ENCODE results near the gene TMEM176B. TPM values are rescaled to one million over a fixed set of nuclear protein-coding genes. Genes with fewer than 3 reads are reported as not detected.
A peak's percentile ranks its signal among the peaks of the same experiment; 100 is the strongest.

The TMEM176B gene
- polyA plus RNA-seq, 3 donors, result 30.6 to 1,279 (median 415) TPM

- Histone ChIP-seq H3K4me1 (ENCODE audit: control insufficient read depth in 1 of 2, insufficient read depth in 2 of 2, low read length in 2 of 2) (peaks cover 4 to 8% of the 10 kb centered on the region in 2 donors), H3K4me3 (replicated peaks in 1 of 3; ENCODE audit: low read depth in 2 of 3, low read length in 3 of 3) (no peak overlapping the region), H3K9ac (ENCODE audit: insufficient read depth, low read length, poor library complexity, severe bottlenecking) (no peak overlapping the region), H3K27ac (ENCODE audit: low read depth in 1 of 2, low read length in 2 of 2) (no peak overlapping the region), H4K20me1 (ENCODE audit: insufficient read depth, low read length) (no peaks in the 10 kb centered on the region), H3K27me3 (ENCODE audit: control insufficient read depth in 2 of 2, insufficient read depth in 2 of 2, low read length in 2 of 2) (no peaks in the 10 kb centered on the region), H3K79me2 (ENCODE audit: insufficient read depth, low read length) (no peaks in the 10 kb centered on the region), H2AFZ (ENCODE audit: insufficient read depth, low read depth, low read length, poor library complexity, severe bottlenecking) (no peak overlapping the region), H3K36me3 (replicated peaks in 1 of 2; ENCODE audit: control insufficient read depth in 1 of 2, insufficient read depth in 2 of 2, low read length in 2 of 2) (no peaks in the 10 kb centered on the region), H3K4me2 (replicated peaks; ENCODE audit: extremely low read depth, low read length, poor library complexity, severe bottlenecking) (no peak overlapping the region), H3K9me3 (replicated peaks in 1 of 2; ENCODE audit: control insufficient read depth in 1 of 2, insufficient read depth in 1 of 2, low read length in 2 of 2) (peaks cover 0 to 7% of the 10 kb centered on the region in 2 donors)
- intact Hi-C loops (cut with micrococcal nuclease), result no loop called here
- no peak overlapping the region for H3K4me3 Mint-ChIP-seq
- H3K36me3 Mint-ChIP-seq, result no peaks in the 10 kb centered on the region
- no peak for DNase-seq
- TF ChIP-seq CTCF (IDR thresholded peaks at IDR 0.05), result no peak
- peaks cover 0 to 6% (median 4%) of the 10 kb centered on the region in 7 donors for H3K9me3 Mint-ChIP-seq
- peak overlapping the region in 4 of 7 donors; percentile 19 to 58 (median 40) for H3K27ac Mint-ChIP-seq
- WGBS (ENCODE audit: insufficient coverage), result 30% methylated on average over 3 of the region's 4 CpGs
- peaks cover 0 to 6% (median 5%) of the 10 kb centered on the region in 3 donors for H3K27me3 Mint-ChIP-seq (ENCODE audit: low read depth in 3 of 3)
- peaks cover 12% of the 10 kb centered on the region for H3K4me1 Mint-ChIP-seq
Measured at GRCh38 chr7:150845421-150845861, 45.3 kb upstream of the TMEM176B start.

GRCh38 chr7:150842716-150843115 is 42.6 kb upstream of the TMEM176B start:
- H3K4me1 Mint-ChIP-seq, result peaks cover 12% of the 10 kb centered on the region
- Histone ChIP-seq H3K79me2 (ENCODE audit: insufficient read depth, low read length) (no peaks in the 10 kb centered on the region), H4K20me1 (ENCODE audit: insufficient read depth, low read length) (no peaks in the 10 kb centered on the region), H3K4me1 (ENCODE audit: control insufficient read depth in 1 of 2, insufficient read depth in 2 of 2, low read length in 2 of 2) (peaks cover 4 to 8% of the 10 kb centered on the region in 2 donors), H3K36me3 (replicated peaks in 1 of 2; ENCODE audit: control insufficient read depth in 1 of 2, insufficient read depth in 2 of 2, low read length in 2 of 2) (no peaks in the 10 kb centered on the region), H3K27me3 (ENCODE audit: control insufficient read depth in 2 of 2, insufficient read depth in 2 of 2, low read length in 2 of 2) (no peaks in the 10 kb centered on the region), H3K9ac (ENCODE audit: insufficient read depth, low read length, poor library complexity, severe bottlenecking) (no peak overlapping the region), H3K9me3 (replicated peaks in 1 of 2; ENCODE audit: control insufficient read depth in 1 of 2, insufficient read depth in 1 of 2, low read length in 2 of 2) (peaks cover 0 to 7% of the 10 kb centered on the region in 2 donors), H3K4me2 (replicated peaks; ENCODE audit: extremely low read depth, low read length, poor library complexity, severe bottlenecking) (no peak overlapping the region), H2AFZ (ENCODE audit: insufficient read depth, low read depth, low read length, poor library complexity, severe bottlenecking) (no peak overlapping the region), H3K4me3 (replicated peaks in 1 of 3; ENCODE audit: low read depth in 2 of 3, low read length in 3 of 3) (no peak overlapping the region), H3K27ac (ENCODE audit: low read depth in 1 of 2, low read length in 2 of 2) (no peak overlapping the region)
- no peak for TF ChIP-seq CTCF (IDR thresholded peaks at IDR 0.05)
- no peaks in the 10 kb centered on the region for H3K36me3 Mint-ChIP-seq
- intact Hi-C loops (cut with micrococcal nuclease), result no loop called here
- 100% methylated on average over 1 of the region's 4 CpGs for WGBS (ENCODE audit: insufficient coverage)
- H3K4me3 Mint-ChIP-seq, result no peak overlapping the region
- peaks cover 0 to 6% (median 4%) of the 10 kb centered on the region in 7 donors for H3K9me3 Mint-ChIP-seq
- peaks cover 0 to 5% (median 4%) of the 10 kb centered on the region in 3 donors for H3K27me3 Mint-ChIP-seq (ENCODE audit: low read depth in 3 of 3)
- no peak for DNase-seq
- no peak overlapping the region for H3K27ac Mint-ChIP-seq

Measured in CD14-positive monocyte (primary cell).